Measurements from ENCODE around the gene SP8.
A peak's percentile ranks its signal among the peaks of the same experiment; 100 is the strongest.

The SP8 gene

GRCh38 chr7:20786049-20786412, 655 bp downstream of the SP8 start:
- peak overlapping the region; percentile 55 for H3K4me3 Mint-ChIP-seq

GRCh38 chr7:20785157-20786048, 1.3 kb downstream of the SP8 start:
- H3K27ac Mint-ChIP-seq: no peak overlapping the region
- peak overlapping the region; percentile 55 for H3K4me3 Mint-ChIP-seq
- DNase-seq (ENCODE audit: low spot score in 2 of 2): no peak

More at GRCh38 chr7:20786049-20786412, 655 bp downstream of the SP8 start:
- peaks cover 13% of the 10 kb centered on the region for H3K36me3 Mint-ChIP-seq
- ATAC-seq (no peak), DNase-seq (ENCODE audit: low spot score in 2 of 2) (no peak)
- peaks cover 22% of the 10 kb centered on the region for H3K4me1 Mint-ChIP-seq
- no peak overlapping the region for H3K27ac Mint-ChIP-seq
- H3K9me3 Mint-ChIP-seq: peaks cover 2% of the 10 kb centered on the region

GRCh38 chr7:20784388-20785156, 2.1 kb downstream of the SP8 start:
- H3K4me3 Mint-ChIP-seq: peak overlapping the region; percentile 54
- peak overlapping the region; percentile 84 for H3K27ac Mint-ChIP-seq
- peaks cover 22% of the 10 kb centered on the region for H3K4me1 Mint-ChIP-seq
- ATAC-seq: no peak
- H3K36me3 Mint-ChIP-seq: peaks cover 13% of the 10 kb centered on the region
- no peak for DNase-seq (ENCODE audit: low spot score in 2 of 2)
- peaks cover 6% of the 10 kb centered on the region for H3K9me3 Mint-ChIP-seq

More at GRCh38 chr7:20785157-20786048, 1.3 kb downstream of the SP8 start:
- H3K9me3 Mint-ChIP-seq: peaks cover 2% of the 10 kb centered on the region
- ATAC-seq: no peak
- peaks cover 13% of the 10 kb centered on the region for H3K36me3 Mint-ChIP-seq
- peaks cover 22% of the 10 kb centered on the region for H3K4me1 Mint-ChIP-seq

GRCh38 chr7:20783700-20784387, 2.8 kb downstream of the SP8 start:
- Mint-ChIP-seq H3K36me3 (peaks cover 13% of the 10 kb centered on the region), H3K4me3 (peak overlapping the region; percentile 54), H3K9me3 (peaks cover 6% of the 10 kb centered on the region), H3K4me1 (peaks cover 22% of the 10 kb centered on the region), H3K27ac (peak overlapping the region; percentile 84)
- ATAC-seq (peak; percentile 46), DNase-seq (ENCODE audit: low spot score in 2 of 2) (no peak)

GRCh38 chr7:20783125-20783699, 3.5 kb downstream of the SP8 start:
- H3K27ac Mint-ChIP-seq: no peak overlapping the region

GRCh38 chr7:20779041-20779440, 7.6 kb downstream of the SP8 start:
- peaks cover 9% of the 10 kb centered on the region for H3K9me3 Mint-ChIP-seq
- peaks cover 16% of the 10 kb centered on the region for H3K4me1 Mint-ChIP-seq
- no peak overlapping the region for H3K4me3 Mint-ChIP-seq
- peaks cover 5% of the 10 kb centered on the region for H3K36me3 Mint-ChIP-seq
- DNase-seq (ENCODE audit: low spot score in 2 of 2): no peak
- H3K27ac Mint-ChIP-seq: no peak overlapping the region
- no peak for ATAC-seq

More at GRCh38 chr7:20783125-20783699, 3.5 kb downstream of the SP8 start:
- Mint-ChIP-seq H3K9me3 (peaks cover 6% of the 10 kb centered on the region), H3K4me1 (peaks cover 22% of the 10 kb centered on the region), H3K4me3 (peak overlapping the region; percentile 54), H3K36me3 (peaks cover 13% of the 10 kb centered on the region)
- DNase-seq (ENCODE audit: low spot score in 2 of 2): no peak
- no peak for ATAC-seq

- no peak for DNase-seq (ENCODE audit: low spot score in 2 of 2)
- H3K4me3 Mint-ChIP-seq: peak overlapping the region; percentile 22
- peak; percentile 64 for ATAC-seq
These were observed 8.5 kb downstream of the SP8 start for GRCh38 chr7:20778063-20778721.

GRCh38 chr7:20777377-20778062, 9.2 kb downstream of the SP8 start:
- peaks cover 6% of the 10 kb centered on the region for H3K9me3 Mint-ChIP-seq
- H3K4me3 Mint-ChIP-seq: peak overlapping the region; percentile 22
- no peak for ATAC-seq
- H3K36me3 Mint-ChIP-seq: no peaks in the 10 kb centered on the region
- peaks cover 11% of the 10 kb centered on the region for H3K4me1 Mint-ChIP-seq
- no peak for DNase-seq (ENCODE audit: low spot score in 2 of 2)
- H3K27ac Mint-ChIP-seq: no peak overlapping the region

More at GRCh38 chr7:20778063-20778721, 8.5 kb downstream of the SP8 start:
- peaks cover 11% of the 10 kb centered on the region for H3K4me1 Mint-ChIP-seq
- H3K36me3 Mint-ChIP-seq: no peaks in the 10 kb centered on the region
- H3K9me3 Mint-ChIP-seq: peaks cover 6% of the 10 kb centered on the region
- H3K27ac Mint-ChIP-seq: no peak overlapping the region

- peaks cover 6% of the 10 kb centered on the region for H3K9me3 Mint-ChIP-seq
- peak overlapping the region; percentile 22 for H3K4me3 Mint-ChIP-seq
These were observed 9.7 kb downstream of the SP8 start for GRCh38 chr7:20776942-20777341.

GRCh38 chr7:20776214-20776911, 10.3 kb downstream of the SP8 start:
- DNase-seq (ENCODE audit: low spot score in 2 of 2) (no peak), ATAC-seq (no peak)
- peaks cover 6% of the 10 kb centered on the region for H3K9me3 Mint-ChIP-seq
- no peak overlapping the region for H3K4me3 Mint-ChIP-seq
- no peak overlapping the region for H3K27ac Mint-ChIP-seq
- no peaks in the 10 kb centered on the region for H3K36me3 Mint-ChIP-seq
- peaks cover 11% of the 10 kb centered on the region for H3K4me1 Mint-ChIP-seq

More at GRCh38 chr7:20776942-20777341, 9.7 kb downstream of the SP8 start:
- no peak for ATAC-seq
- peaks cover 11% of the 10 kb centered on the region for H3K4me1 Mint-ChIP-seq
- no peak overlapping the region for H3K27ac Mint-ChIP-seq
- DNase-seq (ENCODE audit: low spot score in 2 of 2): no peak
- H3K36me3 Mint-ChIP-seq: no peaks in the 10 kb centered on the region

GRCh38 chr7:20754001-20754400, 32.7 kb downstream of the SP8 start:
- ATAC-seq (no peak), DNase-seq (ENCODE audit: low spot score in 2 of 2) (no peak)
- Mint-ChIP-seq H3K4me3 (no peak overlapping the region), H3K4me1 (no peaks in the 10 kb centered on the region), H3K9me3 (no peaks in the 10 kb centered on the region), H3K27ac (no peak overlapping the region), H3K36me3 (no peaks in the 10 kb centered on the region)

GRCh38 chr7:20749906-20750305, 36.8 kb downstream of the SP8 start:
- H3K36me3 Mint-ChIP-seq: no peaks in the 10 kb centered on the region
- DNase-seq (ENCODE audit: low spot score in 2 of 2) (no peak), ATAC-seq (no peak)
- no peaks in the 10 kb centered on the region for H3K4me1 Mint-ChIP-seq
- no peaks in the 10 kb centered on the region for H3K9me3 Mint-ChIP-seq
- H3K4me3 Mint-ChIP-seq: no peak overlapping the region
- no peak overlapping the region for H3K27ac Mint-ChIP-seq

- Mint-ChIP-seq H3K27ac (no peak overlapping the region), H3K9me3 (no peaks in the 10 kb centered on the region), H3K4me1 (no peaks in the 10 kb centered on the region), H3K4me3 (no peak overlapping the region), H3K36me3 (no peaks in the 10 kb centered on the region)
- ATAC-seq: no peak
- no peak for DNase-seq (ENCODE audit: low spot score in 2 of 2)
These were observed 37.8 kb downstream of the SP8 start for GRCh38 chr7:20748853-20749252.
